GM12878 (cell line): ENCODE measurements around the gene CYTH3. TPM values are rescaled to one million over a fixed set of nuclear protein-coding genes. Genes with fewer than 3 reads are reported as not detected.

Experiments
- ATAC-seq: fragments of 200-7000 bp; cut with Tn5 transposase; 3 replicates; pipeline ENCODE4 v1.9.1; 2020; ENCODE audit warnings: mild to moderate bottlenecking, moderate library complexity
- BruUV-seq: library from RNA; stranded (reverse); fragments of 400-500 nt; replicated peaks from 2 replicates; lab custom pipeline; 2021; lab: Mats Ljungman, UMichigan
- CTCF ChIA-PET: fragments of 300-600 bp; sonication (Branson Sonifier 250); formaldehyde crosslinking; extraction: SDS; loops from one replicate; lab custom pipeline; 2021; ENCODE audit warnings: inconsistent platforms; lab: Yijun Ruan, JAX
- POLR2A ChIA-PET: fragments of 350-600 bp; formaldehyde crosslinking; extraction: SDS; loops from one replicate; lab custom pipeline; 2021; ENCODE audit warnings: inconsistent platforms; lab: Charles Lee
- RAD21 ChIA-PET: fragments of 300-600 bp; sonication (Branson Sonifier 250); formaldehyde crosslinking; loops from one replicate; lab custom pipeline; 2023; ENCODE audit warnings: antibody characterized with exemption; ENCODE audit not compliant: unreplicated experiment; lab: Charles Lee
- SMC1A ChIA-PET: fragments of 300-600 bp; sonication (Branson Sonifier 250); formaldehyde crosslinking; loops from one replicate; lab custom pipeline; 2023; ENCODE audit not compliant: unreplicated experiment, uncharacterized antibody; lab: Charles Lee
- DNase-seq: peaks from one replicate; pipeline ENCODE4 v3.0.0-alpha.2; 2011; ENCODE audit warnings: low read depth, low spot score
- FAIRE-seq: peaks from 3 replicates; lab custom pipeline; 2011; peaks lifted over from hg19 to GRCh38; lab: Jason Lieb, UNC
- H2AFZ ChIP-seq: 2 replicates; pipeline ENCODE4 v1.6.0; 2011; ENCODE audit warnings: low read depth, low read length, control low read depth; ENCODE audit not compliant: control insufficient read depth
- H3K27ac ChIP-seq: 2 replicates; pipeline ENCODE4 v1.5.1; 2011; ENCODE audit warnings: control low read depth; ENCODE audit not compliant: control insufficient read depth, insufficient read depth
- H3K27me3 ChIP-seq, 2 experiments: replicated peaks in 1 of 2; 2 replicates each; pipeline versions ENCODE4 v1.6.0 to v1.6.1; 2011; ENCODE audit warnings: low read length in 1 of 2; ENCODE audit not compliant: control insufficient read depth in 2 of 2, insufficient read depth in 2 of 2
- H3K36me3 ChIP-seq, 2 experiments: 2 replicates each; pipeline ENCODE4 v1.5.1; 2011; ENCODE audit warnings: low read length in 1 of 2; ENCODE audit not compliant: control insufficient read depth in 2 of 2, insufficient read depth in 2 of 2
- H3K4me1 ChIP-seq: 2 replicates; pipeline ENCODE4 v1.6.1; 2011; ENCODE audit warnings: mild to moderate bottlenecking, low read length, moderate library complexity, mixed read lengths; ENCODE audit not compliant: control insufficient read depth, insufficient read depth
- H3K4me2 ChIP-seq: 2 replicates; pipeline ENCODE4 v1.6.0; 2011; ENCODE audit warnings: control low read depth; ENCODE audit not compliant: control insufficient read depth, insufficient read depth
- H3K4me3 ChIP-seq: fragments of 200-600 bp; sonication (generic); 2 replicates; pipeline ENCODE4 v1.5.1; 2016
- H3K79me2 ChIP-seq: 2 replicates; pipeline ENCODE4 v1.6.0; 2011; ENCODE audit warnings: low read length; ENCODE audit not compliant: control insufficient read depth, insufficient read depth
- H3K9ac ChIP-seq: 2 replicates; pipeline ENCODE4 v1.8.0; 2011; ENCODE audit warnings: low read length, control low read depth, mixed read lengths; ENCODE audit not compliant: control insufficient read depth, insufficient read depth
- H3K9me3 ChIP-seq: replicated peaks from 3 replicates; pipeline ENCODE4 v1.5.1; 2011; ENCODE audit warnings: mild to moderate bottlenecking, low read length; ENCODE audit not compliant: control insufficient read depth, insufficient read depth
- H4K20me1 ChIP-seq: 2 replicates; pipeline ENCODE4 v1.6.0; 2011; ENCODE audit not compliant: control insufficient read depth, insufficient read depth
- HCFC1 ChIP-seq: fragments of 150-350 bp; IDR thresholded peaks from 2 replicates; pipeline ENCODE4 v1.6.1; 2014; ENCODE audit warnings: low read length
- KLF5 ChIP-seq: fragments of 450-650 bp; IDR thresholded peaks from 2 replicates; pipeline ENCODE4 v1.6.1; 2014; ENCODE audit warnings: mild to moderate bottlenecking; ENCODE audit not compliant: partially characterized antibody
- MYB ChIP-seq: fragments of 150-350 bp; IDR thresholded peaks from 2 replicates; pipeline ENCODE4 v1.6.1; 2014; ENCODE audit warnings: mild to moderate bottlenecking, low read depth, low read length, borderline replicate concordance
- NBN ChIP-seq: fragments of 450-650 bp; IDR thresholded peaks from 2 replicates; pipeline ENCODE4 v1.6.1; 2016
- NKRF ChIP-seq: fragments of 450-650 bp; conservative IDR thresholded peaks from 2 replicates; pipeline ENCODE4 v1.6.1; 2017; ENCODE audit warnings: mild to moderate bottlenecking, moderate library complexity
- POLR2AphosphoS2 ChIP-seq: IDR thresholded peaks from 2 replicates; pipeline ENCODE4 v1.6.1; 2011; ENCODE audit warnings: low read depth, mild to moderate bottlenecking, low read length, improper control_type of control experiment, moderate library complexity
- RAD51 ChIP-seq: fragments of 450-650 bp; IDR thresholded peaks from 2 replicates; pipeline ENCODE4 v1.6.1; 2016; ENCODE audit warnings: moderate library complexity, mild to moderate bottlenecking, inconsistent platforms
- ZZZ3 ChIP-seq: IDR thresholded peaks from 2 replicates; pipeline ENCODE4 v1.6.1; 2011; ENCODE audit warnings: low read depth; ENCODE audit not compliant: control insufficient read depth, insufficient read length
- WGBS: methylation state at CpG from one replicate; pipeline ENCODE4 v1.1.6; 2016; ENCODE audit warnings: low lambda C conversion rate; ENCODE audit not compliant: insufficient replicate concordance, insufficient coverage; ENCODE audit errors: missing lambda C conversion rate; 5-methylcytosine and 5-hydroxymethylcytosine counted together
- in situ Hi-C: fragments of 300-500 bp; cut with MboI; formaldehyde crosslinking; loops from 9 replicates; pipeline ENCODE4 v1.14.3; 2018; ENCODE audit warnings: mixed read lengths
- intact Hi-C: fragments of 100-400 bp; cut with micrococcal nuclease; formaldehyde crosslinking; loops from one replicate; pipeline ENCODE4 v1.14.2; 2022; ENCODE audit not compliant: unreplicated experiment
- polyA plus RNA-seq, 11 experiments: library from polyadenylated mRNA; depleted of rRNA in 4 of 11; unstranded in 6 of 11; stranded (reverse) in 5 of 11; fragments of >200 nt; fragmentation: Nextera tagmentation in 4 of 11; fragmentation: Illumina TruSeq in 1 of 11; extraction: Ambion mirVana in 4 of 11; extraction: Trizol in 1 of 11; gene quantifications; 1 replicate in 1 of 11; 2 replicates in 10 of 11; pipeline versions ENCODE4 v1.2.1 to v1.2.3, GENCODE V29; 2011 to 2016; ENCODE audit warnings: inconsistent platforms in 2 of 11, missing spikeins in 2 of 11, low read depth in 1 of 11
- total RNA-seq, 4 experiments: library from RNA; depleted of rRNA in 3 of 4; stranded (reverse); fragments of >200 nt in 3 of 4; fragmentation: Illumina TruSeq in 1 of 4; extraction: Trizol in 1 of 4; gene quantifications; 2 replicates each; pipeline versions ENCODE4 v1.2.1 to v1.2.3, GENCODE V29; 2013 to 2021

Gene CYTH3
- total and polyA plus RNA-seq, 10 of the 15 experiments (the other 5 are each of a cell fraction or from before 2014, with no cell fraction given), result 0.45 to 28.2 (median 15.7) TPM

GRCh38 chr7:6156734-6157133 is 115.7 kb downstream of the CYTH3 start:
- FAIRE-seq (no peak), DNase-seq (no peak), ATAC-seq (no peak)
- H2AFZ ChIP-seq, result no peak overlapping the region
- ChIA-PET RAD21 (no interaction called here), POLR2A (no interaction called here), CTCF (interaction anchor here (0.6 kb wide), 1 partner anchor 132 kb away, joined by 5 read pairs; no protein-coding TSS in a partner anchor), SMC1A (interaction anchor here (1.0 to 1.6 kb wide), 2 partner anchors 15 to 113 kb away, joined by 3 to 4 read pairs; no protein-coding TSS in a partner anchor)
- H3K9ac ChIP-seq, result no peak overlapping the region
- H3K9me3 ChIP-seq, result no peaks in the 10 kb centered on the region
- intact Hi-C loops (no loop called here), in situ Hi-C loops (no loop called here)
- H3K27me3 ChIP-seq, result no peaks in the 10 kb centered on the region
- peaks cover 0 to 22% of the 10 kb centered on the region in 2 experiments for H3K36me3 ChIP-seq
- no peaks in the 10 kb centered on the region for H3K79me2 ChIP-seq
- no peak overlapping the region for H3K27ac ChIP-seq
- no peaks in the 10 kb centered on the region for H4K20me1 ChIP-seq
- no peak overlapping the region for H3K4me2 ChIP-seq
- peaks cover 4% of the 10 kb centered on the region for H3K4me1 ChIP-seq
- no peak overlapping the region for H3K4me3 ChIP-seq
- WGBS, result 98% methylated on average over 11 of the region's 11 CpGs
- TF ChIP-seq NBN, result no peak
- no peak for TF ChIP-seq HCFC1
- TF ChIP-seq RAD51, result no peak
- TF ChIP-seq POLR2AphosphoS2, result no peak
- TF ChIP-seq KLF5, result no peak
- no peak for TF ChIP-seq NKRF
- TF ChIP-seq MYB, result no peak
- no peak for TF ChIP-seq ZZZ3
- no TSS peak for BruUV-seq
